Fibroblast of skin of back (primary cell): ENCODE measurements around the gene MC3R.

Source experiments
- DNase-seq: peaks from one replicate; pipeline ENCODE4 v3.0.0-alpha.2; 2013

The MC3R gene

GRCh38 chr20:56257604-56258003, 9.1 kb downstream of the MC3R start:
- no peak for DNase-seq

- DNase-seq, result no peak
Observed at GRCh38 chr20:56259948-56260347, 11.4 kb downstream of the MC3R start.

GRCh38 chr20:56268536-56268935, 20.0 kb downstream of the MC3R start:
- DNase-seq, result no peak

GRCh38 chr20:56271974-56272373, 23.4 kb downstream of the MC3R start:
- DNase-seq, result no peak

- DNase-seq, result no peak
Observed at GRCh38 chr20:56273491-56273890, 25.0 kb downstream of the MC3R start.

GRCh38 chr20:56274156-56274555, 25.6 kb downstream of the MC3R start:
- no peak for DNase-seq

GRCh38 chr20:56278196-56278595, 29.7 kb downstream of the MC3R start:
- DNase-seq, result no peak

GRCh38 chr20:56285496-56285895, 37.0 kb downstream of the MC3R start:
- DNase-seq, result no peak

- no peak for DNase-seq
Observed at GRCh38 chr20:56289652-56290051, 41.1 kb downstream of the MC3R start.

- DNase-seq, result no peak
Observed at GRCh38 chr20:56299362-56299761, 50.8 kb downstream of the MC3R start.
